Measurements from ENCODE around the gene PGBD2.

Gene PGBD2

DNA sequence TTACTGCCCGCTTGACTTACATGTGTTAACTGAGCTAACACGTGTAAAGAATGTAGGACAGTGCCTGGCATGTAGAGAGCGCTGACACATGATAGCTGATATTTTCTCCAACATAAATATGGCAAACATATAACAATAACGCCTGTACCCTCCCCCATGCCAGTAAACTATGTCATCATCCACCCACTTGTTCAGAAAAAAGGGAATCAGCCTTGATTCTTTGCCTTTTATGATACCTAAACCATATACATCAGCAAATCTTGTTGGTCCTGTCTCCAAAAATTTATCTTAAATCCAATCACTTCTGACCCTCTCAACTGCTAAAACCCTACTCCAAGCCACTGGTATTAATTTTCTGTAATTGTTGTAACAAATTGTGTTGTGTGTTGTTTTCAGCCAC lies 46.0 kb upstream of the PGBD2 start:
- DNase-seq (ENCODE audit: low read depth) = no peak
- in situ Hi-C loops (cut with HindIII; ENCODE audit: low sequenced_read_pairs) = no loop called here
- H3K4me3 ChIP-seq (ENCODE audit: low read depth, low read length) = no peak overlapping the region
- no peak for TF ChIP-seq CTCF (IDR thresholded peaks at IDR 0.05; ENCODE audit: low read depth, low read length, missing control alignments)

GRCh38 chr1:248861616-248862015 lies 44.4 kb upstream of the PGBD2 start:
- no peak overlapping the region for H3K4me3 ChIP-seq (ENCODE audit: low read depth, low read length)
- TF ChIP-seq CTCF (IDR thresholded peaks at IDR 0.05; ENCODE audit: low read depth, low read length, missing control alignments) = no peak
- DNase-seq (ENCODE audit: low read depth) = no peak
- in situ Hi-C loops (cut with HindIII; ENCODE audit: low sequenced_read_pairs) = no loop called here

DNA sequence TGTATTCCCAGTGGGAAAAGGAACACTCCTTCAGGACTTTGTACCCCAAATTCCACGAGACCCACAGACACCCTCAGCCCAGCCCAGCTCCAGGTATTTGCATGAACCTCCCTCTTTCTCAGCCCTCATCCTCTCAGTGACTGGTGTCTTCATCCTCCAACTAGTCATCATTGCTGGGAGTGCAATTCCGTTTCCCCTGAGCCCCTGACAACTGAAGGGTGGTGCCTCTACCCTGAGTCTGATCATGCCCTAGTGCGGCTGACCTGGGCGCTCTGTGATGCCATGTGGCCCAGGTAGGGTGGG lies 43.4 kb upstream of the PGBD2 start:
- in situ Hi-C loops (cut with HindIII; ENCODE audit: low sequenced_read_pairs) = no loop called here
- no peak for DNase-seq (ENCODE audit: low read depth)
- H3K4me3 ChIP-seq (ENCODE audit: low read depth, low read length) = peak overlapping the region; percentile 52
- TF ChIP-seq CTCF (IDR thresholded peaks at IDR 0.05; ENCODE audit: low read depth, low read length, missing control alignments) = no peak

DNA sequence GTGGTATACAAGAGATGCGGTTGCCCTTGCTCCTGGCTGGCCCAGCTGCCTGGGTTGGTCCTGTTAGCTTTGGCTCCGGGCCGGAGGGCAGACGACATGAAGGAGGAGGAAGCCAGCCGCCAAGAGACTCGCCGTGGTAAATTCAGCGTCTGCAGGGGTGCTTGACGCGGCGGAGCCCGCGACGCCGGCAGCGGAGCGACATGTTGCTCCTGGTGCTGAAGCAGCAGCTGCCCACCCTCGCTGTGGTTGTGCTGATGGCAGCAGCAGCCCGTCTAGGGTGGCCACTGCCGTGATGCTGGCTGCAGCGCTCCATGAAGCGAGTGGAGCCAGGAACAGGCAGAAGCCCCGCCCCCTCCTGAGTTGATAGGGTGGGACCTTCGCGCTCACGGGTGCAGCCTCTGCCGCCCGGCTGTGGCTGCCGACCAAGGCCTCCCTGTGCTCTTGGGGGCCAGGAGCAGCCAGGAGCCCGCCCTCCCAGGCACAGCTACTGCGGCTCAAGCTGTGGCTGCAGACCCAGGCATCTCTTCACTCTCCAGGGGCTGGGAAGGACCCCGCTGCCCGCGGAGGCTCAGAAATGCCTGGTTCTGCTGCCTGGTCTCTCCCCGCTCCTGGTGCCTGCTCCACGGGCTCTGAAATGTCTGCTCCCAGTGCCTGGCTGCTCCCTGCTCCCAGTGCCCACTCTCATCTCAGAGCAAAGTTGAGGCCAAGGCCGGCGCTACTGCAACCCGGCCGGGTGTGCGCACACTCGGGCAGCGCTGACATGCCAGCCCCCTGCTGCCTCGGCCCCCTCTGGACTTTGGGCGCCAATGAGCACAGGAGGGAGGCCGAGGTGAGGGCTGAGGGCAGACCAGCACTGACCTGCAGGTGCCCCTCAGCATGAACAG lies 42.8 kb upstream of the PGBD2 start:
- peak overlapping the region; percentile 52 for H3K4me3 ChIP-seq (ENCODE audit: low read depth, low read length)
- no peak for DNase-seq (ENCODE audit: low read depth)

DNA sequence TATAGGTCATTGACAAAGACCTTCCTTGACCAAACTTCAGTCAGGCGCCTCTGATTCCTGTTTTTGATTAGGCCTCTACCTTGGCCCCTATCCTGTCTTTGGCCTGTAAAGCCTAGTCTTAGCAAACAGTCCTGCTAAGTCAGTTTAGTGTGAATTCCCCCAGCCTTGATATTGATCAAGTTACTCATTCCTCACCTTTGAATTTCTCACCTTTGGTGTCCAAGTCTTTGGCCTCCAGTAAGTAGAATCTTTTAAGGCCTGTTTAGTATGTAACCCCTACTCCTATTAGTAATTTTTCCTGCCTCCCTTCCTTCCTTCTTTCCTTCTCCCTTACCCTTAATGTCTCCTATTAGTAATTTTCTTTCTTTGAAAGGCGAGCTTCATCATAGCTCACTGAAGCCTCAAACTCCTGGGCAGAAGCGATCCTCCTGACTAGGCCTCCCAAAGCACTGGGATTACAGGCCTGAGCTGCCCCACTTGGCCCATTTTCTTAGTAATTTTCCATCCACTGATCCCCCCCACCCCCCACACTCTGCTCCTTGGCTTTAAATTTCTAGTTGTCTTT lies 34.1 kb upstream of the PGBD2 start:
- no peak for DNase-seq (ENCODE audit: low read depth)
- in situ Hi-C loops (cut with HindIII; ENCODE audit: low sequenced_read_pairs) = no loop called here
- no peak overlapping the region for H3K4me3 ChIP-seq (ENCODE audit: low read depth, low read length)
- no peak for TF ChIP-seq CTCF (IDR thresholded peaks at IDR 0.05; ENCODE audit: low read depth, low read length, missing control alignments)

More for the DNA sequence above, 42.8 kb upstream of the PGBD2 start:
- in situ Hi-C loops (cut with HindIII; ENCODE audit: low sequenced_read_pairs) = no loop called here
- no peak for TF ChIP-seq CTCF (IDR thresholded peaks at IDR 0.05; ENCODE audit: low read depth, low read length, missing control alignments)

DNA sequence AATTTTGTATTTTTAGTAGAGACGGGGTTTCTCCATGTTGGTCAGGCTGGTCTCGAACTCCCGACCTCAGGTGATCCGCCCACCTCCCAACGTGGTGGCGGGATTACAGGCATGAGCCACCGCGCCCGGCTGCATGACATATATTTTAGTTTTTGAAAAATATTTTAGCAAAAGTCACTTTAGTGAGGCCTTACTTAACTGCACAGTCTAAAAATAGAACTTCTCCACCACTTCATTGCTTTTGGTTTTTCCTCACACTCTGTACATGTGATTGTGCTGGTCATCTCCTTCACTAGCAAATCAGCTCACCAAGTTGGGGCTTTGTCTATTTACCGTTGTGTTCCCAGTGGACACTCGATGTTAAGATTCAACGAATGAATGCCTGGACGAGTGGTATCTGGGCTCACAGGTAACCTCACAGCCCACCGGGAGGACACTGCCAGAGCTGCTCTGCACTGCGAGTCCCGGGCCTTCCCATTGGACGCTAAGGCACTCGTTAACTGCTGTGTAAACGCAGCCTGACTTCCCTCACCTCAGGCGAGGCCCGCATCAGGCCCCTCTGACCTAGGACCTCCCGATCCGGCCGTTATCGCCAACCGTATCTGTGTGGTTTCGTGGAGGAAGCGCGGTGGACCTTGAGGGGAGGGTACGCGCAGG lies 33.2 kb upstream of the PGBD2 start:
- TF ChIP-seq CTCF (IDR thresholded peaks at IDR 0.05; ENCODE audit: low read depth, low read length, missing control alignments) = no peak
- H3K4me3 ChIP-seq (ENCODE audit: low read depth, low read length) = peak overlapping the region; percentile 86
- DNase-seq (ENCODE audit: low read depth) = peak; percentile 39
- in situ Hi-C loops (cut with HindIII; ENCODE audit: low sequenced_read_pairs) = no loop called here

Measured in astrocyte of the cerebellum (primary cell).